H1 (cell line): ENCODE results near the gene SBF2. TPM values are rescaled to one million over a fixed set of nuclear protein-coding genes. Genes with fewer than 3 reads are reported as not detected.

Experiments used
- CBX8 ChIP-seq: fragments of 300-800, 300-1000 bp; sonication (generic); IDR thresholded peaks from 2 replicates; pipeline ENCODE4 v1.7.1; 2016; ENCODE audit warnings: low read depth, low read length, borderline replicate concordance
- CEBPB ChIP-seq: IDR thresholded peaks from 2 replicates; pipeline ENCODE4 v1.6.1; 2012; ENCODE audit warnings: low read depth, low read length
- CHD1 ChIP-seq: IDR thresholded peaks from 2 replicates; pipeline ENCODE4 v1.6.1; 2012; ENCODE audit warnings: low read depth, low read length, improper control_type of control experiment
- HDAC2 ChIP-seq, 2 experiments: fragments of 300-600 bp in 1 of 2; sonication (generic) in 1 of 2; IDR thresholded peaks; 2 replicates each; pipeline ENCODE4 v1.6.1; 2011 to 2012; ENCODE audit warnings: low read depth in 2 of 2, low read length in 2 of 2, mild to moderate bottlenecking in 2 of 2, moderate library complexity in 2 of 2, borderline replicate concordance in 1 of 2, inconsistent platforms in 1 of 2
- JUN ChIP-seq: IDR thresholded peaks from 2 replicates; pipeline ENCODE4 v1.6.1; 2011; ENCODE audit warnings: low read depth, mild to moderate bottlenecking, improper control_type of control experiment, low read length
- RXRA ChIP-seq: IDR thresholded peaks from 2 replicates; pipeline ENCODE4 v1.6.1; 2011; ENCODE audit warnings: low read depth, mild to moderate bottlenecking, low read length, moderate library complexity; ENCODE audit not compliant: insufficient read depth
- SIN3A ChIP-seq, 2 experiments: IDR thresholded peaks in 1 of 2; conservative IDR thresholded peaks in 1 of 2; 2 replicates each; pipeline ENCODE4 v1.6.1; 2011 to 2012; ENCODE audit warnings: low read length in 2 of 2, improper control_type of control experiment in 1 of 2, low read depth in 1 of 2, mild to moderate bottlenecking in 1 of 2
- SP4 ChIP-seq: IDR thresholded peaks from 2 replicates; pipeline ENCODE4 v1.6.1; 2012; ENCODE audit warnings: low read length, inconsistent platforms
- TAF7 ChIP-seq: optimal IDR thresholded peaks from 2 replicates; pipeline ENCODE3; 2011; ENCODE audit warnings: low read depth, mild to moderate bottlenecking, inconsistent platforms, low read length, moderate library complexity, borderline replicate concordance
- TCF12 ChIP-seq: IDR thresholded peaks from 2 replicates; pipeline ENCODE4 v1.6.1; 2011; ENCODE audit warnings: low read depth, mild to moderate bottlenecking, low read length
- polyA plus RNA-seq, 7 experiments: library from polyadenylated mRNA; depleted of rRNA in 3 of 7; stranded (reverse) in 5 of 7; unstranded in 2 of 7; fragments of >200 nt in 5 of 7; fragments of 200-250 nt in 2 of 7; gene quantifications; 1 replicate in 5 of 7; 2 replicates in 1 of 7; 4 replicates in 1 of 7; pipeline versions ENCODE4 v1.2.1 to v1.2.3, GENCODE V29; 2011 to 2013; ENCODE audit warnings: missing spikeins in 2 of 7, mixed read lengths in 2 of 7
- total RNA-seq: library from RNA; stranded (reverse); fragmentation: NEBNext Ultra II Directional; extraction: Animal tissue kit (Norgen Biotek cat#: 25700); gene quantifications from 2 replicates; pipeline ENCODE4 v1.2.1, GENCODE V29; 2021
- TF ChIP-seq, protein P1 (sequence below): fragments of 300-600 bp; sonication (generic); IDR thresholded peaks from 2 replicates; pipeline ENCODE4 v1.7.1; 2012; ENCODE audit warnings: low read length, moderate library complexity, mild to moderate bottlenecking, inconsistent platforms; ENCODE audit not compliant: insufficient replicate concordance

SBF2 gene
- total and polyA plus RNA-seq, 2 of the 8 experiments (the other 6 are each of a cell fraction or from before 2014, with no cell fraction given) = 36.7 to 50.5 TPM

DNA sequence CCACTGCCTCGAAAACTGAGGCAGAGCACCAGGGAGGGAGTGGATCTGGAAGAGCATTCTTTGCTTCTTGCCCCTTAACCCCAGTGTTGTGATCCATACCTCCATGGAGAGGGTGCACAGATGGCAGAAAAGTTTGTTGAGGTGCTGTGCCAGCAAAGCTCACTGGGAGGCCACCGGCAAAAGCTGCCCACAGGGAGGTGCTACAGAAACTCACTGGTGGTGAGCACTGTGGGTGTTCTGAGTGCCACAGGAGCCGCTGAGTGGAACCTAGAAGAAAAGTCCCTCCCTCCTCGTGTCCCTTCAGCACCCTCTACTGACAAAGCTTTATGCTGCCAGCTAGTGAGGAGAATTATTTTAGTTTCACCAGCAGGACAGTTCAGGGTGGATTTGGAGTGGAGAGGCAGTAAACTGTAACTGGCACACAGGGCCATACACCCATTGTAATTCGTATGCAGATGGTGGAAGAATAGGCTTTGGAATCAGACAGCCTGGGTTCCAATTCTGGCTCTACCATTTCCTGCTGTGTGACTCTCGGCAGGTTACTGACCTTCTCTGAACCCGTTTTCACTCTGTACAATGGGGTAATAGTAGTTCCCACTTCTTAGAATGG lies 545.6 kb downstream of the SBF2 start (continued):
- TF ChIP-seq JUN = no peak
- no peak for TF ChIP-seq RXRA
- no peak for TF ChIP-seq CHD1
- TF ChIP-seq HDAC2 (IDR thresholded peaks at IDR 0.05; ENCODE audit: borderline replicate concordance in 1 of 2, low read depth in 2 of 2, low read length in 2 of 2) = peak in 1 of 2 experiments; percentile 18; a peak in 1 of 4 replicates
- no peak for TF ChIP-seq CBX8
- TF ChIP-seq SIN3A (conservative IDR thresholded peaks at IDR 0.05 in 1 of 2, IDR thresholded peaks at IDR 0.05 in 1 of 2; ENCODE audit: low read depth in 1 of 2, low read length in 2 of 2) = no peak
- TF ChIP-seq SP4 = no peak
- no peak for TF ChIP-seq CEBPB
- no peak for TF ChIP-seq TCF12
- TF ChIP-seq TAF7 = no peak
- TF ChIP-seq, protein P1, sequence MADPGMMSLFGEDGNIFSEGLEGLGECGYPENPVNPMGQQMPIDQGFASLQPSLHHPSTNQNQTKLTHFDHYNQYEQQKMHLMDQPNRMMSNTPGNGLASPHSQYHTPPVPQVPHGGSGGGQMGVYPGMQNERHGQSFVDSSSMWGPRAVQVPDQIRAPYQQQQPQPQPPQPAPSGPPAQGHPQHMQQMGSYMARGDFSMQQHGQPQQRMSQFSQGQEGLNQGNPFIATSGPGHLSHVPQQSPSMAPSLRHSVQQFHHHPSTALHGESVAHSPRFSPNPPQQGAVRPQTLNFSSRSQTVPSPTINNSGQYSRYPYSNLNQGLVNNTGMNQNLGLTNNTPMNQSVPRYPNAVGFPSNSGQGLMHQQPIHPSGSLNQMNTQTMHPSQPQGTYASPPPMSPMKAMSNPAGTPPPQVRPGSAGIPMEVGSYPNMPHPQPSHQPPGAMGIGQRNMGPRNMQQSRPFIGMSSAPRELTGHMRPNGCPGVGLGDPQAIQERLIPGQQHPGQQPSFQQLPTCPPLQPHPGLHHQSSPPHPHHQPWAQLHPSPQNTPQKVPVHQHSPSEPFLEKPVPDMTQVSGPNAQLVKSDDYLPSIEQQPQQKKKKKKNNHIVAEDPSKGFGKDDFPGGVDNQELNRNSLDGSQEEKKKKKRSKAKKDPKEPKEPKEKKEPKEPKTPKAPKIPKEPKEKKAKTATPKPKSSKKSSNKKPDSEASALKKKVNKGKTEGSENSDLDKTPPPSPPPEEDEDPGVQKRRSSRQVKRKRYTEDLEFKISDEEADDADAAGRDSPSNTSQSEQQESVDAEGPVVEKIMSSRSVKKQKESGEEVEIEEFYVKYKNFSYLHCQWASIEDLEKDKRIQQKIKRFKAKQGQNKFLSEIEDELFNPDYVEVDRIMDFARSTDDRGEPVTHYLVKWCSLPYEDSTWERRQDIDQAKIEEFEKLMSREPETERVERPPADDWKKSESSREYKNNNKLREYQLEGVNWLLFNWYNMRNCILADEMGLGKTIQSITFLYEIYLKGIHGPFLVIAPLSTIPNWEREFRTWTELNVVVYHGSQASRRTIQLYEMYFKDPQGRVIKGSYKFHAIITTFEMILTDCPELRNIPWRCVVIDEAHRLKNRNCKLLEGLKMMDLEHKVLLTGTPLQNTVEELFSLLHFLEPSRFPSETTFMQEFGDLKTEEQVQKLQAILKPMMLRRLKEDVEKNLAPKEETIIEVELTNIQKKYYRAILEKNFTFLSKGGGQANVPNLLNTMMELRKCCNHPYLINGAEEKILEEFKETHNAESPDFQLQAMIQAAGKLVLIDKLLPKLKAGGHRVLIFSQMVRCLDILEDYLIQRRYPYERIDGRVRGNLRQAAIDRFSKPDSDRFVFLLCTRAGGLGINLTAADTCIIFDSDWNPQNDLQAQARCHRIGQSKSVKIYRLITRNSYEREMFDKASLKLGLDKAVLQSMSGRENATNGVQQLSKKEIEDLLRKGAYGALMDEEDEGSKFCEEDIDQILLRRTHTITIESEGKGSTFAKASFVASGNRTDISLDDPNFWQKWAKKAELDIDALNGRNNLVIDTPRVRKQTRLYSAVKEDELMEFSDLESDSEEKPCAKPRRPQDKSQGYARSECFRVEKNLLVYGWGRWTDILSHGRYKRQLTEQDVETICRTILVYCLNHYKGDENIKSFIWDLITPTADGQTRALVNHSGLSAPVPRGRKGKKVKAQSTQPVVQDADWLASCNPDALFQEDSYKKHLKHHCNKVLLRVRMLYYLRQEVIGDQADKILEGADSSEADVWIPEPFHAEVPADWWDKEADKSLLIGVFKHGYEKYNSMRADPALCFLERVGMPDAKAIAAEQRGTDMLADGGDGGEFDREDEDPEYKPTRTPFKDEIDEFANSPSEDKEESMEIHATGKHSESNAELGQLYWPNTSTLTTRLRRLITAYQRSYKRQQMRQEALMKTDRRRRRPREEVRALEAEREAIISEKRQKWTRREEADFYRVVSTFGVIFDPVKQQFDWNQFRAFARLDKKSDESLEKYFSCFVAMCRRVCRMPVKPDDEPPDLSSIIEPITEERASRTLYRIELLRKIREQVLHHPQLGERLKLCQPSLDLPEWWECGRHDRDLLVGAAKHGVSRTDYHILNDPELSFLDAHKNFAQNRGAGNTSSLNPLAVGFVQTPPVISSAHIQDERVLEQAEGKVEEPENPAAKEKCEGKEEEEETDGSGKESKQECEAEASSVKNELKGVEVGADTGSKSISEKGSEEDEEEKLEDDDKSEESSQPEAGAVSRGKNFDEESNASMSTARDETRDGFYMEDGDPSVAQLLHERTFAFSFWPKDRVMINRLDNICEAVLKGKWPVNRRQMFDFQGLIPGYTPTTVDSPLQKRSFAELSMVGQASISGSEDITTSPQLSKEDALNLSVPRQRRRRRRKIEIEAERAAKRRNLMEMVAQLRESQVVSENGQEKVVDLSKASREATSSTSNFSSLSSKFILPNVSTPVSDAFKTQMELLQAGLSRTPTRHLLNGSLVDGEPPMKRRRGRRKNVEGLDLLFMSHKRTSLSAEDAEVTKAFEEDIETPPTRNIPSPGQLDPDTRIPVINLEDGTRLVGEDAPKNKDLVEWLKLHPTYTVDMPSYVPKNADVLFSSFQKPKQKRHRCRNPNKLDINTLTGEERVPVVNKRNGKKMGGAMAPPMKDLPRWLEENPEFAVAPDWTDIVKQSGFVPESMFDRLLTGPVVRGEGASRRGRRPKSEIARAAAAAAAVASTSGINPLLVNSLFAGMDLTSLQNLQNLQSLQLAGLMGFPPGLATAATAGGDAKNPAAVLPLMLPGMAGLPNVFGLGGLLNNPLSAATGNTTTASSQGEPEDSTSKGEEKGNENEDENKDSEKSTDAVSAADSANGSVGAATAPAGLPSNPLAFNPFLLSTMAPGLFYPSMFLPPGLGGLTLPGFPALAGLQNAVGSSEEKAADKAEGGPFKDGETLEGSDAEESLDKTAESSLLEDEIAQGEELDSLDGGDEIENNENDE = no peak
